GM19099 (cell line): ENCODE measurements around the gene DEK.

Experiments
- POLR2A ChIP-seq: IDR thresholded peaks from 3 replicates; pipeline ENCODE4 v1.6.1; 2011; ENCODE audit warnings: low read depth; ENCODE audit not compliant: insufficient read length; ENCODE audit errors: extremely low read depth

DEK gene

GRCh38 chr6:18264219-18264922, at the start of gene DEK:
TSS of gene DEK (minus strand) at chr6:18264530. CDS start at chr6:18263987, 543 bp downstream.
- peak; percentile 59 for TF ChIP-seq POLR2A

- no peak for TF ChIP-seq POLR2A
Observed at GRCh38 chr6:18312368-18312767, 48.0 kb upstream of the DEK start.

GRCh38 chr6:18309046-18309445, 44.7 kb upstream of the DEK start:
- TF ChIP-seq POLR2A = no peak

- TF ChIP-seq POLR2A = no peak
Observed at GRCh38 chr6:18308070-18308735, 43.9 kb upstream of the DEK start.

GRCh38 chr6:18306977-18307376, 42.6 kb upstream of the DEK start:
- TF ChIP-seq POLR2A = no peak

GRCh38 chr6:18302561-18303439, 38.5 kb upstream of the DEK start:
- no peak for TF ChIP-seq POLR2A

GRCh38 chr6:18293076-18293904, 29.0 kb upstream of the DEK start:
- no peak for TF ChIP-seq POLR2A

- TF ChIP-seq POLR2A = no peak
Observed at GRCh38 chr6:18289283-18289682, 25.0 kb upstream of the DEK start.

- TF ChIP-seq POLR2A = no peak
Observed at GRCh38 chr6:18284261-18284660, 19.9 kb upstream of the DEK start.

GRCh38 chr6:18281564-18281963, 17.2 kb upstream of the DEK start:
- TF ChIP-seq POLR2A = no peak

GRCh38 chr6:18280084-18280483, 15.8 kb upstream of the DEK start:
- no peak for TF ChIP-seq POLR2A

- TF ChIP-seq POLR2A = no peak
Observed at GRCh38 chr6:18279422-18279821, 15.1 kb upstream of the DEK start.

GRCh38 chr6:18277237-18278006, 13.1 kb upstream of the DEK start:
- TF ChIP-seq POLR2A = no peak
